T-cell (primary cell): ENCODE results near the gene SKAP2. TPM values are rescaled to one million over a fixed set of nuclear protein-coding genes. Genes with fewer than 3 reads are reported as not detected.

Experiments
- ATAC-seq, 4 experiments: fragments of 200-7000 bp in 3 of 4; fragments of 150-1000 bp in 1 of 4; cut with Tn5 transposase; replicated peaks in 1 of 4; 1 replicate in 3 of 4; 2 replicates in 1 of 4; pipeline ENCODE4 v1.10.0; 2021; ENCODE audit warnings: moderate library complexity in 3 of 4, mild to moderate bottlenecking in 2 of 4, moderate number of reproducible peaks in 1 of 4
- CTCF ChIA-PET, 2 donors: fragments of 300-600 bp; sonication (Branson Sonifier 250); formaldehyde crosslinking; loops; one replicate each; lab custom pipeline; 2022; ENCODE audit warnings: antibody characterized with exemption in 2 of 2; lab: Charles Lee
- POLR2A ChIA-PET, 2 donors: fragments of 300-600 bp; sonication (Branson Sonifier 250); formaldehyde crosslinking; loops; one replicate each; lab custom pipeline; 2022; ENCODE audit warnings: antibody characterized with exemption in 2 of 2; lab: Charles Lee
- DNase-seq, 35 experiments: peaks; one replicate each; pipeline versions ENCODE4 v3.0.0 to v3.0.0-alpha.2; 2013 to 2023
- H3K27ac ChIP-seq: one replicate; pipeline ENCODE4 v1.5.1; 2013; ENCODE audit warnings: low read length
- H3K27me3 ChIP-seq, 2 experiments: replicated peaks in 1 of 2; 1 replicate in 1 of 2; 2 replicates in 1 of 2; pipeline versions ENCODE4 v1.6.1 to v1.7.0; 2013; ENCODE audit warnings: low read length in 1 of 2, mixed read lengths in 1 of 2; ENCODE audit not compliant: control insufficient read depth in 2 of 2, insufficient read depth in 2 of 2; ENCODE audit errors: extremely low read depth in 1 of 2
- H3K36me3 ChIP-seq, 2 donors: 1 replicate in 1 of 2; 2 replicates in 1 of 2; pipeline versions ENCODE4 v1.6.1 to v1.7.0; 2013; ENCODE audit warnings: low read length in 1 of 2; ENCODE audit not compliant: control insufficient read depth in 2 of 2, insufficient read depth in 1 of 2; ENCODE audit errors: extremely low read depth in 1 of 2
- H3K4me1 ChIP-seq, 2 experiments: 1 replicate in 1 of 2; 2 replicates in 1 of 2; pipeline versions ENCODE4 v1.6.1 to v1.7.0; 2013; ENCODE audit warnings: low read length in 2 of 2, mixed read lengths in 1 of 2; ENCODE audit not compliant: insufficient read depth in 2 of 2, control insufficient read depth in 1 of 2; ENCODE audit errors: extremely low read depth in 1 of 2
- H3K4me3 ChIP-seq, 2 donors: 1 replicate in 1 of 2; 2 replicates in 1 of 2; pipeline versions ENCODE4 v1.5.1 to v1.7.0; 2013; ENCODE audit warnings: mild to moderate bottlenecking in 2 of 2, low read length in 1 of 2, moderate library complexity in 1 of 2; ENCODE audit not compliant: control insufficient read depth in 1 of 2; ENCODE audit errors: extremely low read depth in 1 of 2
- H3K9me3 ChIP-seq: 2 replicates; pipeline ENCODE4 v1.7.0; 2013
- H3K27ac Mint-ChIP-seq, 2 donors: one replicate each; pipeline ENCODE4 v1.8.0; 2020 to 2021; ENCODE audit warnings: mild to moderate bottlenecking in 2 of 2, mixed read lengths in 2 of 2
- H3K27me3 Mint-ChIP-seq, 2 donors: one replicate each; pipeline ENCODE4 v1.8.0; 2021 to 2022; ENCODE audit warnings: mixed read lengths in 2 of 2
- H3K36me3 Mint-ChIP-seq: one replicate; pipeline ENCODE4 v1.8.0; 2021; ENCODE audit warnings: mixed read lengths
- H3K4me1 Mint-ChIP-seq, 3 donors: one replicate each; pipeline ENCODE4 v1.8.0; 2020 to 2022; ENCODE audit warnings: mixed read lengths in 3 of 3, mild to moderate bottlenecking in 1 of 3
- H3K4me3 Mint-ChIP-seq, 3 donors: one replicate each; pipeline ENCODE4 v1.8.0; 2020 to 2022; ENCODE audit warnings: mild to moderate bottlenecking in 3 of 3, mixed read lengths in 3 of 3, moderate library complexity in 3 of 3
- H3K9me3 Mint-ChIP-seq, 3 donors: one replicate each; pipeline ENCODE4 v1.8.0; 2020 to 2022; ENCODE audit warnings: mixed read lengths in 3 of 3
- WGBS: methylation state at CpG from one replicate; pipeline ENCODE4 v1.1.5; 2013; ENCODE audit warnings: missing lambda C conversion rate; ENCODE audit not compliant: insufficient coverage; 5-methylcytosine and 5-hydroxymethylcytosine counted together
- total RNA-seq, 35 experiments: library from RNA in 6 of 35; stranded (reverse) in 6 of 35; fragments of 120-200 nt in 1 of 35; gene quantifications; one replicate each; pipeline versions ENCODE4 v1.2.1 to v1.2.4 and lab custom pipeline; 2013 to 2026

Gene SKAP2
- total RNA-seq, 5 donors from 2014 or later (not counting 1 experiment from before 2014, with no cell fraction given), result 4.8 to 8.9 (median 7.7) TPM

DNA sequence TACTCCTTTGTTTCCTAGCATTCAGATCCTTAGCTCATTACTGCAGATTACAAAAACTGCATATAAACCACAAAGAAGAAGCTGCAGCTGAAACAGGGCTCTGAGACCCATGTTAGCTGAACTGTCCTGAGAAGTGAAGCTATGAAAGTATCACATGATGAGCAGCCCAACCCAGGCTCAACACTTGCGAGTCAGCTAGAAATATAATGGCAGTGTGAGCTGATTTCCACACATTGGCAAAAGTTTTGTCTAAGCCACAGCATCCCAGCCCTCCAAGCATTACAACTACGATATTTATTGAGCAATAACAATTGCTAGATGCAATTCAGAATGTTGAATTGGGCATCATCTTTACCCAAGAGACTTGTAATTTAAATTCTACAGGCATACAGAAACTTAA, 34.5 kb upstream of the SKAP2 start:
- H3K4me3 ChIP-seq, result no peak overlapping the region
- CTCF ChIA-PET, result no interaction called here

DNA sequence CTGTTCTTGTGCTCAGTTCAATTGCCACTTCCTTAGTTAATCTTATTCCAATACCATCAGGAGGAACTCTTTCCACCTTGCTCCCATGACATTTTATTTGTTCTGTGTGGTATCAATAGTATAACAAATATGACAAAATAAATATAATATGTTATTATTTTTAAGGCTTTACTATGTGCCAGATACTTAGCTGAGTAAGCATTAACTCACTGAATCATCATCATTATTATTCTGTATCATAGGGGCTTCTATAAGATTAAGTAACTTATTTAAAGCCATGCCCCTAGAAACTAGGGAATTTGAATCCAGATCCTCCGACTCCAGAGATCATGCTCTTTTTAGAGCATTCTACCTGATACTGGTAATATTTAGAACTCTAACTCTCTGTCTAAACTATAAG, 33.5 kb upstream of the SKAP2 start:
- H3K27me3 ChIP-seq, result no peaks in the 10 kb centered on the region
- no peak overlapping the region for H3K4me3 ChIP-seq
- H3K27ac ChIP-seq, result no peak overlapping the region
- WGBS, result no CpG with 5 or more reads among the region's 1 CpG
- no peaks in the 10 kb centered on the region for H3K4me1 Mint-ChIP-seq
- ATAC-seq, result no peak
- no peaks in the 10 kb centered on the region for H3K36me3 ChIP-seq
- H3K9me3 Mint-ChIP-seq, result no peaks in the 10 kb centered on the region
- H3K27ac Mint-ChIP-seq, result no peak overlapping the region
- ChIA-PET POLR2A (no interaction called here), CTCF (no interaction called here)
- no peaks in the 10 kb centered on the region for H3K9me3 ChIP-seq
- H3K36me3 Mint-ChIP-seq, result no peaks in the 10 kb centered on the region
- peaks cover 32 to 40% of the 10 kb centered on the region in 2 donors for H3K27me3 Mint-ChIP-seq
- H3K4me1 ChIP-seq, result no peaks in the 10 kb centered on the region
- DNase-seq, result no peak
- no peak overlapping the region for H3K4me3 Mint-ChIP-seq

More for the DNA sequence above, 34.5 kb upstream of the SKAP2 start:
- DNase-seq (no peak), ATAC-seq (no peak)
- Histone ChIP-seq H3K27me3 (peaks cover 0 to 5% of the 10 kb centered on the region in 2 experiments), H3K36me3 (no peaks in the 10 kb centered on the region), H3K9me3 (no peaks in the 10 kb centered on the region), H3K4me1 (no peaks in the 10 kb centered on the region), H3K27ac (no peak overlapping the region)
- H3K36me3 Mint-ChIP-seq, result no peaks in the 10 kb centered on the region
- H3K4me3 Mint-ChIP-seq, result no peak overlapping the region
- peaks cover 24 to 33% of the 10 kb centered on the region in 2 donors for H3K27me3 Mint-ChIP-seq
- H3K27ac Mint-ChIP-seq, result no peak overlapping the region
- no peaks in the 10 kb centered on the region for H3K9me3 Mint-ChIP-seq
- no peaks in the 10 kb centered on the region for H3K4me1 Mint-ChIP-seq
- POLR2A ChIA-PET, result no interaction called here
- WGBS, result 100% methylated on average over 1 of the region's 2 CpGs

DNA sequence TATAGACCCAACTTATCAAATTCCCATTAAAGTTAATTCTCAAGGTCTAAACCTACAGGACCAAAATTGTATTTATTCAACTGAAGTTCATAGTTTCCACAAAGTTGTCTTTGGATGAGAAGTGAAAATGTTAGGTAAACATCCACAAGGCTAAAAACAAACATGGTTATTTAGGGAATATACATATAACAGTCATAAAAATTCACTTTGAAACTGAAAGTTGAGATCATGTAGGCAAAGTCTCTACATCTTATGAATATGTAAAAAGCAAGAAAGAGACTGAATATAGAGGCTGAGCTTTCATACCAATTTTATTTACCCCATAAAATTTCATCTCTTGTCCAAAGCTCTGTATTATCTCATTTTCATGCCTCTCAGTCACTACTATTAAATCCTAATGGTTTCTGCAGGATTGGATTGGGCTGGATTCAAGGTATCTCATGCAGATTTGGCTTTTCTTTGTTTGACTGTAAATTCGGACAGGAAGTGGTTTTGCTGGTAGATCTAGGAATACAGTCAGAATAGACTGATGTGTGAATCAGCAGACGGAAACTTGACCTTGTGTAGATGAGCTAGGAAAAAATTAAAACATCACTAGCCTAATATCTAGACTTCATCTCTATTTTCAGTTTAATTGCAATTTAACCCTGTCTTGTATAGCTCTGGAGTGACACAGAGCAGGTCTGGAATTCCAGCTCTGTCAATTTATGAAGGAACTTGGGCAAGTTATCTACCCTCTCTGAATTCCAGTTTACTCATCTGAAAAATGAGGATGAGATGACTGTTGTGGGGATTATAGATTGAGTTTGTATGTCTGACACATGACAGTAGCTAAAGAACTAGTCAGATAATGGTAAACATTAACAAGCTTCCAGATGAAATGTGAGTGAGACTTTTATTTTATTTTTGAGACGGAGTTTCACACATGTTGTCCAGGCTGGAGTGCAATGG, 27.3 kb upstream of the SKAP2 start:
- Histone ChIP-seq H3K4me3 (no peak overlapping the region), H3K27ac (no peak overlapping the region), H3K4me1 (no peaks in the 10 kb centered on the region), H3K36me3 (no peaks in the 10 kb centered on the region), H3K9me3 (no peaks in the 10 kb centered on the region), H3K27me3 (no peaks in the 10 kb centered on the region)
- Mint-ChIP-seq H3K9me3 (no peaks in the 10 kb centered on the region), H3K4me3 (no peak overlapping the region), H3K27ac (no peak overlapping the region), H3K36me3 (no peaks in the 10 kb centered on the region), H3K4me1 (no peaks in the 10 kb centered on the region), H3K27me3 (peaks cover 9 to 21% of the 10 kb centered on the region in 2 donors)
- 100% methylated on average over 1 of the region's 3 CpGs for WGBS
- ATAC-seq (no peak), DNase-seq (no peak)
- POLR2A ChIA-PET, result no interaction called here
- CTCF ChIA-PET, result interaction anchor here in 1 of 2 donors (0.7 kb wide), 1 partner anchor 1550 kb away, joined by 3 read pairs; no protein-coding TSS in a partner anchor

DNA sequence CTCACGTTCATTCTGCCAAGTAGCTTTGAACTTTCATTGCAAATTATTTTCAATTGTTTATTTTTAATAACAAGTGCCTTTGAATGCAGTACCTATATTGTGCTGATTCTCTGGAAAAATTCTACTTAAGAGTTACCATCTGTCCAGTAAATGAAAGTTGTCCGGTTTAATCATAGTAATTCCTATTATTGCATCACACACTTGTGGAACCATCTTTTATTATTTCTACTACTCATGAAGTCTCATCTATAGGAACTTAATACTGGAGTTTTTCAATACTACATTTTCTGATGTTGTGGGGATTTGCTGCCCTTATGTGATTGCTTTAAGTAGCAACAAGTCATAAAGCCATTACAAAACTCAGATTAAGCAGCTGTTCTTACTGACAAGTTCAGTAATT, 16.5 kb upstream of the SKAP2 start:
- ChIA-PET POLR2A (interaction anchor here in 1 of 2 donors (0.7 kb wide), 1 partner anchor 60 kb away, joined by 4 read pairs; no protein-coding TSS in a partner anchor), CTCF (no interaction called here)
- H3K9me3 ChIP-seq, result no peaks in the 10 kb centered on the region
- Mint-ChIP-seq H3K4me3 (no peak overlapping the region), H3K27me3 (peaks cover 3 to 14% of the 10 kb centered on the region in 2 donors), H3K9me3 (peaks cover 11 to 20% (median 12%) of the 10 kb centered on the region in 3 donors), H3K36me3 (no peaks in the 10 kb centered on the region), H3K4me1 (no peaks in the 10 kb centered on the region), H3K27ac (no peak overlapping the region)
- no peaks in the 10 kb centered on the region for H3K36me3 ChIP-seq
- ATAC-seq, result no peak
- no peaks in the 10 kb centered on the region for H3K4me1 ChIP-seq
- DNase-seq, result no peak
- no peak overlapping the region for H3K27ac ChIP-seq
- peaks cover 0 to 6% of the 10 kb centered on the region in 2 experiments for H3K27me3 ChIP-seq
- no CpG with 5 or more reads among the region's 2 CpGs for WGBS
- no peak overlapping the region for H3K4me3 ChIP-seq

DNA sequence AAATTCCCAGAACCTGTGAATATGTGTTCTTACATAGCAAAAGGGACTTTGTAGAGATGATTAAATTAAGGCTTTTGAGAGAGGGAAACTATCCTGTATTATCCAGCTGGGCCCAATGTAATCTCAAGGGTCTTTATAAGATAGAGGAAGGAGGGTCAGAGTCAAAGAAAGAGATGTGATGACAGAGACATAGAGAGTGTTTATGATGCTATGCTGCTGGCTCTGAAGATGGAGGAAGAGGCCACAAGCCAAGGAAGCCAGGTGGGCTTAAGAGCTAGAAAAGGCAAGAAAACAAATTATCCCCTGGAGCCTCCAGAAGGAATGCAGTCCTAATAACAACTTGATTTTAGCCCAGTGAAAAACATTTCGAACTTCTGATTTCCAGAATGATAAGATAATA, 15.3 kb upstream of the SKAP2 start:
- ATAC-seq (no peak), DNase-seq (no peak)
- no peaks in the 10 kb centered on the region for H3K4me1 Mint-ChIP-seq
- Histone ChIP-seq H3K36me3 (no peaks in the 10 kb centered on the region), H3K4me3 (no peak overlapping the region), H3K27me3 (peaks cover 0 to 6% of the 10 kb centered on the region in 2 experiments), H3K9me3 (no peaks in the 10 kb centered on the region), H3K4me1 (no peaks in the 10 kb centered on the region), H3K27ac (no peak overlapping the region)
- H3K4me3 Mint-ChIP-seq, result no peak overlapping the region
- CTCF ChIA-PET, result no interaction called here
- H3K9me3 Mint-ChIP-seq, result peaks cover 2 to 9% (median 8%) of the 10 kb centered on the region in 3 donors
- no peaks in the 10 kb centered on the region for H3K36me3 Mint-ChIP-seq
- peaks cover 8 to 14% of the 10 kb centered on the region in 2 donors for H3K27me3 Mint-ChIP-seq
- WGBS, result no CpG with 5 or more reads among the region's 1 CpG
- no peak overlapping the region for H3K27ac Mint-ChIP-seq
- POLR2A ChIA-PET, result no interaction called here

DNA sequence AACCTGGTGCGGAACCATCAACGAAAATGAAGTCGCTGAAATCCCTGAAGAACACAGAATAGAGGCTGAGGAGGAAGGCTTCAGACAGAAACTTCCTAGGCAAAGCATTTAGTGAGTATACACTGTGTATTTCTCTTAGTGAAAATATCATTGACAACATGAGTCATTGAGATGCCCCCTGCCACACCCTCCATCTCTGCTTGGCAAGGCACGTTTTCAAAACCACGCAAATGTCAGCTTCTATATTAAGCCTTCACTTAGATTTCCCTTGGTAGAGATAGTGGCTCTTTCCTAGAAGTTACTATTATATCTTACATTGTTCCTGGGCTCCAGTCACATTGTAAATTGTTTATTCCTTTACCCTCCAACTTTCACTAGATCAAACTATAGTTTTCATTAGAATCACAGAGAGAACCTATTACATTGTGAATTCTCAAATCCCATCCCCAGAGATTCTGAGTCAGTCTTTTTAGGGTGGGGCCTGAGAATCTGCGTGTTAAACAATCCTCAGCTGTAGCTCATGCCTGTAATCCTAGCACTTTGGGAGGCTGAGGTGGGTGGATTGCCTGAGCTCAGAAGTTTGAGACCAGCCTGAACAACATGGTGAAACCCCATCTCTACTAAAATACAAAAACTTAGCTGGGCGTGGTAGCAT, 4.6 kb upstream of the SKAP2 start:
- Mint-ChIP-seq H3K4me3 (no peak overlapping the region), H3K9me3 (no peaks in the 10 kb centered on the region), H3K36me3 (no peaks in the 10 kb centered on the region), H3K27ac (no peak overlapping the region), H3K27me3 (peaks cover 43 to 53% of the 10 kb centered on the region in 2 donors), H3K4me1 (peaks cover 15 to 19% (median 15%) of the 10 kb centered on the region in 3 donors)
- no peak overlapping the region for H3K4me3 ChIP-seq
- peaks cover 7 to 12% of the 10 kb centered on the region in 2 experiments for H3K4me1 ChIP-seq
- ChIA-PET CTCF (interaction anchor here in 1 of 2 donors (0.6 kb wide), 1 partner anchor 930 kb away, joined by 4 read pairs; no protein-coding TSS in a partner anchor), POLR2A (no interaction called here)
- H3K36me3 ChIP-seq, result no peaks in the 10 kb centered on the region
- peaks cover 0 to 22% of the 10 kb centered on the region in 2 experiments for H3K27me3 ChIP-seq
- ATAC-seq (no peak), DNase-seq (no peak)
- no peaks in the 10 kb centered on the region for H3K9me3 ChIP-seq
- H3K27ac ChIP-seq, result no peak overlapping the region
- no CpG with 5 or more reads among the region's 7 CpGs for WGBS
